Duodenal mucosa (tissue), 2 donors: ENCODE results near the gene UPK3B.
"Not testable (repeated sequence)": the region's sequence is repeated elsewhere in the genome, so short reads cannot be mapped to it uniquely, and the experiment has no call there.

Source experiments
- H3K27ac ChIP-seq: one replicate; pipeline ENCODE4 v1.7.0; 2013; ENCODE audit warnings: low read depth, low read length
- H3K27me3 ChIP-seq, 2 donors: one replicate each; pipeline ENCODE4 v1.7.0; 2013; ENCODE audit warnings: low read length in 2 of 2, control low read depth in 1 of 2; ENCODE audit not compliant: insufficient read depth in 2 of 2, control insufficient read depth in 1 of 2
- H3K36me3 ChIP-seq, 2 donors: one replicate each; pipeline ENCODE4 v1.7.0; 2013; ENCODE audit warnings: low read length in 2 of 2, control low read depth in 1 of 2; ENCODE audit not compliant: insufficient read depth in 2 of 2, control insufficient read depth in 1 of 2
- H3K4me1 ChIP-seq, 2 donors: one replicate each; pipeline ENCODE4 v1.7.0; 2013; ENCODE audit warnings: low read length in 2 of 2, control low read depth in 1 of 2; ENCODE audit not compliant: insufficient read depth in 2 of 2, control insufficient read depth in 1 of 2
- H3K4me3 ChIP-seq, 2 donors: one replicate each; pipeline ENCODE4 v1.7.0; 2013; ENCODE audit warnings: low read length in 2 of 2, low read depth in 1 of 2
- H3K9ac ChIP-seq, 2 donors: one replicate each; pipeline ENCODE4 v1.7.0; 2013; ENCODE audit warnings: low read length in 2 of 2, low read depth in 1 of 2
- H3K9me3 ChIP-seq, 2 donors: one replicate each; pipeline ENCODE4 v1.7.0; 2013; ENCODE audit warnings: low read length in 2 of 2, control low read depth in 1 of 2; ENCODE audit not compliant: control insufficient read depth in 1 of 2

Gene UPK3B

DNA sequence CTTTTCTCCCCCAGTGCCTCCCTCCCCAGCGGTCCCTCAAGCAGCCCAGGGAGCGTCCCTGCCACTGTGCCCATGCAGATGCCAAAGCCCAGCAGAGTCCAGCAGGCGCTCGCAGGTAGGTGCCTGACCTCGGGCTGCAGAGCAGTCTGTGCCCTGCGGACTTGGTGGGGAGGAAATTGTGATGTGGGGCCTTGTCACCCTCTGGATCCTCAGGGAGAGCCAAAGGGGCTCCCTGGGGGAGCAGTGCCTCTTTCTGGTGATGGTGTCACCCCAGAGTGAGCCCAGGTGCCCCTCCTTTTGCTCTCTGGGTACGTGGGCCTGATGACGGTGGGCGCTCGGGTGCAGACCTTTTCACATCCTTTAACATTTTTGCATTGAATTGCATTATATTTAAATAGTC, 18.2 kb upstream of the UPK3B start:
- H3K4me1 ChIP-seq, H3K27me3 ChIP-seq, H3K27ac ChIP-seq, H3K4me3 ChIP-seq, H3K9ac ChIP-seq, H3K36me3 ChIP-seq, H3K9me3 ChIP-seq: not testable (repeated sequence)

DNA sequence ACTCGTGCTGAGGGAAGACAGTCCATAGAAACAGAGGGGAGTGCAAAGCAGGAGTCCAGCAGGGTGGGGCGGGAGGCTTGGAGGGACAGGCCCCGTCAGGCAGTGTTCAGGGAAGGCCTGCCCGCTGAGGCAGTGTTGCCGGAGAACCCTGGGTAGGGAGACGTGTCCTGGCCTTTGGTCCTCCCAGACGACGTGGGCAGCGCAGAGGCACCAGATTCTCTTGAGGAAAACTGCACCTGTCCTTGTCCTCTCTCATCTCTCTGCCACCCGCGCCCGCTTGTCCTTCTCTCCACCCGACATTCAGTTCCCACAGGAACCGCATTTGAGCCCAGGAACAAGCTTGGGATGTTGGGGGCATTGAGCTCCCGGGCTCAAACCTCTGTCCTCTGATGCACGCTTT, 14.6 kb upstream of the UPK3B start:
- H3K27me3 ChIP-seq, H3K9me3 ChIP-seq, H3K4me1 ChIP-seq, H3K36me3 ChIP-seq, H3K27ac ChIP-seq, H3K4me3 ChIP-seq, H3K9ac ChIP-seq: not testable (repeated sequence)

DNA sequence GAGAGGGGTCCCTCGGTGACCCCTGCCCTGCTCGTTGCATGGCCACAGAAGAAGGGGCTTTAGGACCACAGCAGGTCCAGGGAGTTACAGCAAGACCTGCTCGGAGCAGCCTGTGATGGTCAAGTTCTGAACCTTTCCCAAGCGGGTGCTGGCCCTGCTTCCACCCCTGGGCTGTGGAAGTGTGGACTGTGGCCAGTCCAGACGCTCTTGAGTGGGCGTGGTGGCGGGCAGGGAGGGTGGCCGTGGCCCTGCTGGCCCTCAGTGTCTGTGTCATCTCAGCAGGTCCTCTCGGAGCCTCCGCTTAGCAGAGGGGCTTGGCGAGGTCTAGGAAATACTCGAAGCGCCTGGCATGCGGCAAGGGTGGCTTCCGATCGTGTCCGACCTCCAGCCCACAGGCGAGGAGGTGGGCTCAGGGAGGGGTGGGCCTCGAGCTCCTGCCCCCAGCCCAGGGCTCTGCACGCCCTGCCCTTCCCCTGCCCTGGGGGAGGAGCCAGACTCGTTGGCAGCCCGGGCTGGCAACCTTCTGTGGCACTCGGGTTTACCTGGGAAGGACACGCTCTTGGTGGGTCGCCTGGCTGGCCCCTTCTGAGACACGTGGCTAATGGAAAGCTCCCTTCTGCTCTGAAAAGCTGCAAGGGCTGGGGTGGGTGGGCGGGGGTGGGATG, 12.3 kb upstream of the UPK3B start:
- H3K4me3 ChIP-seq, H3K4me1 ChIP-seq, H3K9ac ChIP-seq, H3K27me3 ChIP-seq, H3K27ac ChIP-seq, H3K36me3 ChIP-seq, H3K9me3 ChIP-seq: not testable (repeated sequence)

DNA sequence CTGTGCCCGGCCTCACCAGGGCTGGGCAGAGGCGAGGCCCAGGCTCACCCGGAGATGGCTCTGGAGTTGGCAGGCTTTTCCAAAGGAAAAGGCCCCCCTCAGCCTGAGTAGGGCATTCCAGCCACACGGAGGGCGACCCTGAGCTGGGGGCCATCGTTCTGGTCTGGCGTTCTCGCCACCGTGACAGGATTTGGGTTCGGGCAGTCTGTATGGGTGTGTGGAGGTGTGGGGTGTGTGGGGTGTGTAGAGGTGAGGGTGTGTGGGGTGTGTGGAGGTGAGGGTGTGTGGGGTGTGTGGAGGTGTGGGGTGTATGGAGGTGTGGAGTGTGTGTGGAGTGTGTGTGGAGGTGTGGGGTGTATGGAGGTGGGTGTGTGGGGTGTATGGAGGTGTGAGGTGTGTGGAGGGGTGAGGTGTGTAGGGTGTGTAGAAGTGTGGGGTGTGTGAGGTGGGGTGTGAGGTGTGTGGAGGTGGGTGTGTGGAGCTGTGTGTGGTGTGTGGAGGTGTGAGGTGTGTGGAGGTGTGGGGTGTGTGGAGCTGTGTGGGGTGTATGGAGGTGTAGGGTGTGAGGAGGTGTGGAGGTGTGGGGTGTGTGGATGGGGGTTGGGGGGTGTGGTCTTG, 11.7 kb upstream of the UPK3B start:
- not testable (repeated sequence) for H3K9ac ChIP-seq, H3K9me3 ChIP-seq, H3K27ac ChIP-seq

DNA sequence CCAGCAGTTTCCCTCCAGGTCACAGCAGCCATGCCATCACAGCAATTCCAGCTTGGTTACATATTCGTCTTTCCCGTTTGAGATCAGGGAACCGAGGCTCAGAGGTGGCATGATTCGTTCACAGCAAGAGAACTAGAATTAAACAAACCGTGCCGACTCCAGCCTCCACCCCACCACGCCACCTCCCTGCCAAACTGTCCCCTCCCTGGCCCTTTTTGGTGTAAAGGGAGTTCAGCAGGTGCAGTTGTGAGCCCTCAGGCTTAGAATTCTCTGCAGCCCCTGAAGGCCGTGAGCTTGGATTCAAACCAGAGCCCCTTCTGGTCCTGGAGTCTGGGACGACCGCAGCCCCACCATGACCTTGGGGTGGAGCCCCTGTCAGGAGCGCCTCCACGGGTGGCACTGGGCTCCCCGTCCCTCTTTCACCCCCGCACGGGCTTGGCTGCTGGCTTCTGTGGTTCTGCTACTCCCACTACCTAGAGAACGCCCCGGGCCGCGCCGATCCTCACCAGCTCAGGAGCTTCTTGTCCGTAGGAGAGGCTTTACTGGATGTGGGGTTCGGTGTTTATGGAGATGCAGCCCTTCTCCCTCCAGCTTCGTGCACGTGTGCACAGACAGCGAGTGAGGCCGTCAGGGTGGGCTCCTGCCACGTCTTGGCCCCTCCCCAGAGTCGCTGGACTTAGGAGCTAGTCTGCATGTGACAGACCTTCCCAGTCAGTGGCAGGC, 11.0 kb upstream of the UPK3B start:
- H3K27me3 ChIP-seq, H3K4me3 ChIP-seq, H3K9ac ChIP-seq, H3K4me1 ChIP-seq, H3K27ac ChIP-seq, H3K9me3 ChIP-seq, H3K36me3 ChIP-seq: not testable (repeated sequence)

More for the DNA sequence above, 11.7 kb upstream of the UPK3B start:
- not testable (repeated sequence) for H3K4me1 ChIP-seq, H3K27me3 ChIP-seq, H3K4me3 ChIP-seq, H3K36me3 ChIP-seq

DNA sequence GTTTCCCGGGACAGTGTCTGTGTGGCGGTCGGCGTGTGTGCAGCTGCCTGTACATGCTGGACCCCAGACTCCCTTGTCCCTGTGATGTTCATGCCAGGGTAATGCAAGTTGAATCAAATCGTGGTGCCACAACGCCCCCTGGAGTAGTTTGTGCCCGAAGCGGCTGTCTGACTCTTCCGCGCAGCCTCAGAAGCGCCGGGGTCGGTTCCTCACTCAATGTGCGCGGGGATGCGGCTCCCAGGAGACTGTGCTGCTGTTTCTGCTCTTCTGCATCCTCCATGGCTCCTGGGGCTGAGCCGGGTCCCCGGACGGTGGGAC, 10.5 kb upstream of the UPK3B start:
- H3K9ac ChIP-seq, H3K4me1 ChIP-seq, H3K27me3 ChIP-seq, H3K4me3 ChIP-seq, H3K9me3 ChIP-seq, H3K36me3 ChIP-seq, H3K27ac ChIP-seq: not testable (repeated sequence)

DNA sequence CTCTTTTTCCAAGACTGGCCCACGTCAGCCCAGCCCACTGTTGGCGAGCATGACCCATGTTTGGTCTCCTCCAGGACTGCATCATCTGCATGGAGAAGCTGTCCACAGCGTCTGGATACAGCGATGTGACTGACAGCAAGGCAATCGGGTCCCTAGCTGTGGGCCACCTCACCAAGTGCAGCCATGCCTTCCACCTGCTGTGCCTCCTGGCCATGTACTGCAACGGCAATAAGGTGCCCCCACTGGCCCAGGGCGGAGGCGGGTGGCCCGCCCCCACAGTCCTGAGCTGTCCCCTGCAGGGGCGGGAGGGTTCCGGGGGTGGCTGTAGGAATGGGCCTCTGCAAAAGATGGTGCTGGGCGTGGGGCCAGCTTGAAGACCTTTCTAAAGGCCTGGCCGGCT, 8.1 kb upstream of the UPK3B start:
- H3K4me1 ChIP-seq = not testable (repeated sequence)

DNA sequence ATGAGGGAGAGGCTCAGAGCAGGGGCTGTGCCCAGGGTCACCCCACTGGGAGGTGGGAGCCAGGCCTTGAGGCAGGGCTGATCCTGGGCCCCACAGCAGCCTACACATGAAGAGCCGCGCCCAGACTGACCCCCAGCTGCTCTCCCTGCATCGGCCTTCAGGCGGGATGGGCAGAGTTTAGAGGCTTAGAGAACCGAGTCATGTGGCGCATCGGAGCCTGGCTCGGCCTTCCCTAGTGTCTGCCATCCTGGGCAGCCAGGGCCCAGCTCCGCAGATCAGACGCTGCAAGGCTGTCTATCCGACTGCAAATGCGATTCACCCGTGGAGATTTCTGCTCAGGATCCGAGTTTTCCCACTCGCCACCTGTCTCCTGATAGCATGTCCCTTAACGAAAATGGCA, 7.5 kb upstream of the UPK3B start:
- H3K27me3 ChIP-seq, H3K27ac ChIP-seq, H3K4me3 ChIP-seq, H3K9ac ChIP-seq, H3K4me1 ChIP-seq, H3K9me3 ChIP-seq: not testable (repeated sequence)
- H3K36me3 ChIP-seq = peaks cover 2 to 18% of the 10 kb centered on the region in 2 donors

More for the DNA sequence above, 8.1 kb upstream of the UPK3B start:
- not testable (repeated sequence) for H3K27me3 ChIP-seq, H3K4me3 ChIP-seq, H3K9me3 ChIP-seq, H3K9ac ChIP-seq, H3K27ac ChIP-seq
- H3K36me3 ChIP-seq = peaks cover 2 to 18% of the 10 kb centered on the region in 2 donors

DNA sequence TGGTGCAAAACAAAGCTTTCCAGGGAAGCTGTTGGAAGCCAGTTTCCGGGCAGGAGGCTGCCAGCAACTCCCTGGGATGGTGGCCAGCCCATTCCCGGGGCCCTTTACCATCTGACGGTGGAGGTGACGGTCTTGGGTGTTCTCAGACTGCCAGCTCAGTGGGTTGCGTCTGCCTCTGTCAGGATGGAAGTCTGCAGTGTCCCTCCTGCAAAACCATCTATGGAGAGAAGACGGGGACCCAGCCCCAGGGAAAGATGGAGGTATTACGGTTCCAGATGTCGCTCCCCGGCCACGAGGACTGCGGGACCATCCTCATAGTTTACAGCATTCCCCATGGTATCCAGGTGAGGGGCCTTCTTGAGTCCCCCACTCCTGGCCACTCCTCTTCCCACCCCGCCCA, 7.1 kb upstream of the UPK3B start:
- not testable (repeated sequence) for H3K9me3 ChIP-seq, H3K27me3 ChIP-seq, H3K4me1 ChIP-seq, H3K9ac ChIP-seq, H3K27ac ChIP-seq, H3K4me3 ChIP-seq
- H3K36me3 ChIP-seq = peaks cover 2 to 18% of the 10 kb centered on the region in 2 donors

DNA sequence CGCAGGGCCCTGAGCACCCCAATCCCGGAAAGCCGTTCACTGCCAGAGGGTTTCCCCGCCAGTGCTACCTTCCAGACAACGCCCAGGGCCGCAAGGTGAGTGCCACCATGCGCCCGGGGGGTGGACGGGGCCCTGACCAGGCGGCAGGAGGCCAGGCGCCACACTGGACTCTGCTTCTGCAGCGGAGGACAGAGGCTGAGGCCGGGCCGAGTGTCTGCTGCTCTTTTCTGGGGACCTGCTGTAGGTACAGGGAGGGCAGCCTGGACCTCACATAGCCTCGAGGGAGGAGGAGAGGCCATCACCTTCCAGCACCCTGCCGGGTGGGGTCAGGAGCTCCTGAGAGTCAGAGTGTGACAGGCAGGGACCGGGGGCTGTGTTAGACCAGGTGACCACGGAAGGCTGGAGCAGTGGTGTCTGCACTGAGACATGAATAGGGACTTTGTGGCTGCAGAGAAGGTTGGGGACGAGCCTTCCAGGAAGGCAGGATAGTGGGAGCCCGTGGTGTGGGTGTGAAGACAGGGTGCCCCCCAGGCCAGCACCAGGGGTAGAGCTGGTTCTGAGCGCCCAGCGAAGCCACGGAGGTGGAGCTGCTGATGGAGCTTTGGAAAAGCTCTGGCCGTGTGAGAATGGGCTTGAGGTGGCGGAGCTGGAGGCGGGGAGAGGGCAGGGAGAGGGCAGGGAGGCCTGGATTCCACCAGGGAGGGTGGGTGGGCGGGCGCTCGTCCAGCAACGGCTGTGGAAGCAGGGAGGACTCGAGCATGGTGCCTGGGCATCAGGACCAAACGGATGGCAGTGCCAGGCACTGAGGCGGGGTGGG, 5.8 kb upstream of the UPK3B start:
- H3K36me3 ChIP-seq = peaks cover 2 to 18% of the 10 kb centered on the region in 2 donors
- not testable (repeated sequence) for H3K9me3 ChIP-seq, H3K27me3 ChIP-seq

More for the DNA sequence above, 5.8 kb upstream of the UPK3B start:
- not testable (repeated sequence) for H3K4me1 ChIP-seq, H3K4me3 ChIP-seq, H3K9ac ChIP-seq, H3K27ac ChIP-seq
